CD4-positive, alpha-beta T cell treated with Interleukin-15 for 4 hours (primary cell): ENCODE measurements around the gene MYBPC2.
A peak's percentile ranks its signal among the peaks of the same experiment; 100 is the strongest.
"Not testable (repeated sequence)": the region's sequence is repeated elsewhere in the genome, so short reads cannot be mapped to it uniquely, and the experiment has no call there.

ENCODE experiments used
- DNase-seq: peaks from one replicate; pipeline ENCODE4 v3.0.0-alpha.2; 2020; ENCODE audit warnings: low spot score

Gene MYBPC2

GRCh38 chr19:50459638-50460037, 26.9 kb downstream of the MYBPC2 start:
- DNase-seq = no peak

GRCh38 chr19:50460161-50460765, 27.6 kb downstream of the MYBPC2 start:
- DNase-seq = no peak

- peak; percentile 62 for DNase-seq
These were observed 28.6 kb downstream of the MYBPC2 start for GRCh38 chr19:50461066-50461875.

- no peak for DNase-seq
These were observed 30.3 kb downstream of the MYBPC2 start for GRCh38 chr19:50462970-50463369.

- no peak for DNase-seq
These were observed 31.7 kb downstream of the MYBPC2 start for GRCh38 chr19:50464348-50464747.

GRCh38 chr19:50465000-50465399, 32.3 kb downstream of the MYBPC2 start:
- DNase-seq = no peak

GRCh38 chr19:50465986-50466705, 33.5 kb downstream of the MYBPC2 start:
- no peak for DNase-seq

- DNase-seq = no peak
These were observed 34.0 kb downstream of the MYBPC2 start for GRCh38 chr19:50466706-50467039.

GRCh38 chr19:50467566-50467965, 34.9 kb downstream of the MYBPC2 start:
- no peak for DNase-seq

- DNase-seq = no peak
These were observed 36.1 kb downstream of the MYBPC2 start for GRCh38 chr19:50468818-50469217.

- not testable (repeated sequence) for DNase-seq
These were observed 40.6 kb downstream of the MYBPC2 start for GRCh38 chr19:50473336-50473735.

GRCh38 chr19:50475101-50475568, 42.4 kb downstream of the MYBPC2 start:
- DNase-seq = no peak

- DNase-seq = no peak
These were observed 43.1 kb downstream of the MYBPC2 start for GRCh38 chr19:50475736-50476223.

- DNase-seq = peak; percentile 90
These were observed 43.7 kb downstream of the MYBPC2 start, which contains the start of the genes EMC10 and GARIN5A for GRCh38 chr19:50476224-50476906. TSS of gene EMC10 (plus strand) at chr19:50476507. CDS start at chr19:50476545, 38 bp downstream. TSS of gene GARIN5A (minus strand) at chr19:50476848. CDS start at chr19:50476388, 460 bp downstream.

GRCh38 chr19:50476907-50477238, 44.2 kb downstream of the MYBPC2 start:
- no peak for DNase-seq

GRCh38 chr19:50477751-50478515, 45.2 kb downstream of the MYBPC2 start:
- DNase-seq = no peak

GRCh38 chr19:50478901-50479715, 46.4 kb downstream of the MYBPC2 start:
- DNase-seq = no peak

- no peak for DNase-seq
These were observed 47.1 kb downstream of the MYBPC2 start for GRCh38 chr19:50479761-50480251.

GRCh38 chr19:50480281-50481111, 47.8 kb downstream of the MYBPC2 start:
- no peak for DNase-seq
